Measurements from ENCODE around the gene FCSK. TPM values are rescaled to one million over a fixed set of nuclear protein-coding genes. Genes with fewer than 3 reads are reported as not detected.

The FCSK gene
- total and polyA plus RNA-seq, 2 of the 13 experiments (the other 11 are each of a cell fraction or from before 2014, with no cell fraction given) = 9.1 to 19.2 TPM

DNA sequence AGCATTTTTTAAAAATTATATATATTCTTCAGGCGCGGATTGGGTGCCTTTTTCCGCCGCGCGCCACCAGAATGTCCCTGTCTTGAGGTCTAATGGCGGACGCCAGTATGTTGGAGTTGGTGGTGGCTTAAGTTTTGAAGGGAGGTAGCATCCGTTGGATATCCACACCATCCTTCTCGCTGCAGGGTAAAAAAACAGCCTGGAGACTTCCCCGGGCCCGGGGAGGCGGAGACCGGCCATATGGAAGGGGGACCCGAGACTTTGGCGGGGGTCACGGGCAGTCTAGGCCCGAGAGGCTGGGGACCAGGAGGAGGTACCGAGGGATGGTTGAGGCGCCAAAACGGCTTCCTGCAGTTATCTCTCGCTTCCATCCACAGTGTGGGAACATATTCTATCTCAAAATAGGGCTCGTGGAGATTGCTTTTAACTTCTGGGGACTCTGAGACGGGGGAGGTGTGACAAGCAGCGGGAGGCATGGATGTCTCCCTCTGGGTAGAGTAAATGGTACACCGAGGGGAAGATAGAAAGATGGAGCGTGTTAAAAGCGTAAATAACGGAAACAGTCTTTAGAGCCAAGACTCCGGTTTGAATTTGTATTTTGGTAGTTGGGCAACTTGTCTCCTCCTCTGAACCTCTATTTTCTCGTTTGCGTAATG, 69.5 kb downstream of the FCSK start, which contains the start of gene SF3B3 (continued):
- no peak for TF ChIP-seq ZNF878 (CRISPR knock-in tag; IDR thresholded peaks at IDR 0.05)
- TF ChIP-seq ZNF30 (CRISPR knock-in tag; IDR thresholded peaks at IDR 0.05) = no peak; the same call in 1 of the 2 replicates
- no peak for TF ChIP-seq RARG (CRISPR knock-in tag; IDR thresholded peaks at IDR 0.05; ENCODE audit: low read depth)
- TF ChIP-seq, protein P1, sequence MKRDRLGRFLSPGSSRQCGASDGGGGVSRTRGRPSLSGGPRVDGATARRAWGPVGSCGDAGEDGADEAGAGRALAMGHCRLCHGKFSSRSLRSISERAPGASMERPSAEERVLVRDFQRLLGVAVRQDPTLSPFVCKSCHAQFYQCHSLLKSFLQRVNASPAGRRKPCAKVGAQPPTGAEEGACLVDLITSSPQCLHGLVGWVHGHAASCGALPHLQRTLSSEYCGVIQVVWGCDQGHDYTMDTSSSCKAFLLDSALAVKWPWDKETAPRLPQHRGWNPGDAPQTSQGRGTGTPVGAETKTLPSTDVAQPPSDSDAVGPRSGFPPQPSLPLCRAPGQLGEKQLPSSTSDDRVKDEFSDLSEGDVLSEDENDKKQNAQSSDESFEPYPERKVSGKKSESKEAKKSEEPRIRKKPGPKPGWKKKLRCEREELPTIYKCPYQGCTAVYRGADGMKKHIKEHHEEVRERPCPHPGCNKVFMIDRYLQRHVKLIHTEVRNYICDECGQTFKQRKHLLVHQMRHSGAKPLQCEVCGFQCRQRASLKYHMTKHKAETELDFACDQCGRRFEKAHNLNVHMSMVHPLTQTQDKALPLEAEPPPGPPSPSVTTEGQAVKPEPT (CRISPR knock-in tag; IDR thresholded peaks at IDR 0.05; ENCODE audit: low read depth) = no peak
- no peak for TF ChIP-seq ZNF354B (CRISPR knock-in tag; IDR thresholded peaks at IDR 0.05)
- TF ChIP-seq ZIK1 (CRISPR knock-in tag; IDR thresholded peaks at IDR 0.05; ENCODE audit: borderline replicate concordance, low read depth) = no peak
- peak; percentile 90 for TF ChIP-seq ZFAT (CRISPR knock-in tag; conservative IDR thresholded peaks at IDR 0.05)
- no peak; the same call in 1 of the 2 replicates for TF ChIP-seq ZSCAN20 (CRISPR knock-in tag; IDR thresholded peaks at IDR 0.05; ENCODE audit: borderline replicate concordance)
- no peak for TF ChIP-seq ZNF775 (CRISPR knock-in tag; IDR thresholded peaks at IDR 0.05; ENCODE audit: borderline replicate concordance)
- no peak for TF ChIP-seq ZNF484 (CRISPR knock-in tag; IDR thresholded peaks at IDR 0.05; ENCODE audit: borderline replicate concordance, low read depth)
- TF ChIP-seq ZFP82 (CRISPR knock-in tag; IDR thresholded peaks at IDR 0.05; ENCODE audit: borderline replicate concordance) = peak; percentile 21; the same call in 1 of the 2 replicates
- TF ChIP-seq ZSCAN12 (CRISPR knock-in tag; IDR thresholded peaks at IDR 0.05) = no peak
- TF ChIP-seq, protein P2, sequence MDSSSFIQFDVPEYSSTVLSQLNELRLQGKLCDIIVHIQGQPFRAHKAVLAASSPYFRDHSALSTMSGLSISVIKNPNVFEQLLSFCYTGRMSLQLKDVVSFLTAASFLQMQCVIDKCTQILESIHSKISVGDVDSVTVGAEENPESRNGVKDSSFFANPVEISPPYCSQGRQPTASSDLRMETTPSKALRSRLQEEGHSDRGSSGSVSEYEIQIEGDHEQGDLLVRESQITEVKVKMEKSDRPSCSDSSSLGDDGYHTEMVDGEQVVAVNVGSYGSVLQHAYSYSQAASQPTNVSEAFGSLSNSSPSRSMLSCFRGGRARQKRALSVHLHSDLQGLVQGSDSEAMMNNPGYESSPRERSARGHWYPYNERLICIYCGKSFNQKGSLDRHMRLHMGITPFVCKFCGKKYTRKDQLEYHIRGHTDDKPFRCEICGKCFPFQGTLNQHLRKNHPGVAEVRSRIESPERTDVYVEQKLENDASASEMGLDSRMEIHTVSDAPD (CRISPR knock-in tag; IDR thresholded peaks at IDR 0.05) = no peak; the same call in 1 of the 2 replicates
- no peak; the same call in 1 of the 2 replicates for TF ChIP-seq ZBTB20 (CRISPR knock-in tag; IDR thresholded peaks at IDR 0.05; ENCODE audit: borderline replicate concordance, low read depth)
- TF ChIP-seq SRY (CRISPR knock-in tag; IDR thresholded peaks at IDR 0.05) = peak; percentile 87; the same call in 1 of the 2 replicates
- no peak for TF ChIP-seq PCBP1 (IDR thresholded peaks at IDR 0.05; ENCODE audit: borderline replicate concordance, low read depth, low read length)
- TF ChIP-seq, protein P3, sequence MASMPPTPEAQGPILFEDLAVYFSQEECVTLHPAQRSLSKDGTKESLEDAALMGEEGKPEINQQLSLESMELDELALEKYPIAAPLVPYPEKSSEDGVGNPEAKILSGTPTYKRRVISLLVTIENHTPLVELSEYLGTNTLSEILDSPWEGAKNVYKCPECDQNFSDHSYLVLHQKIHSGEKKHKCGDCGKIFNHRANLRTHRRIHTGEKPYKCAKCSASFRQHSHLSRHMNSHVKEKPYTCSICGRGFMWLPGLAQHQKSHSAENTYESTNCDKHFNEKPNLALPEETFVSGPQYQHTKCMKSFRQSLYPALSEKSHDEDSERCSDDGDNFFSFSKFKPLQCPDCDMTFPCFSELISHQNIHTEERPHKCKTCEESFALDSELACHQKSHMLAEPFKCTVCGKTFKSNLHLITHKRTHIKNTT (CRISPR knock-in tag; IDR thresholded peaks at IDR 0.05) = 0 out of 2 replicates have a peak, but pooled peaks have one; percentile 42
- TF ChIP-seq SYNCRIP (IDR thresholded peaks at IDR 0.05; ENCODE audit: insufficient read depth, low read depth, low read length) = no peak
- no peak; the same call in 1 of the 2 replicates for TF ChIP-seq ZNF20 (CRISPR knock-in tag; IDR thresholded peaks at IDR 0.05)
- no peak for TF ChIP-seq ZFP62 (CRISPR knock-in tag; IDR thresholded peaks at IDR 0.05)
- peak; percentile 44; the same call in 1 of the 2 replicates for TF ChIP-seq ZNF430 (CRISPR knock-in tag; IDR thresholded peaks at IDR 0.05)
- TF ChIP-seq ARID2 (CRISPR knock-in tag; IDR thresholded peaks at IDR 0.05; ENCODE audit: borderline replicate concordance) = no peak
- no peak for TF ChIP-seq MBNL3 (CRISPR knock-in tag; conservative IDR thresholded peaks at IDR 0.05)
- TF ChIP-seq ZNF7 (CRISPR knock-in tag; IDR thresholded peaks at IDR 0.05) = no peak
- TF ChIP-seq, protein P4, sequence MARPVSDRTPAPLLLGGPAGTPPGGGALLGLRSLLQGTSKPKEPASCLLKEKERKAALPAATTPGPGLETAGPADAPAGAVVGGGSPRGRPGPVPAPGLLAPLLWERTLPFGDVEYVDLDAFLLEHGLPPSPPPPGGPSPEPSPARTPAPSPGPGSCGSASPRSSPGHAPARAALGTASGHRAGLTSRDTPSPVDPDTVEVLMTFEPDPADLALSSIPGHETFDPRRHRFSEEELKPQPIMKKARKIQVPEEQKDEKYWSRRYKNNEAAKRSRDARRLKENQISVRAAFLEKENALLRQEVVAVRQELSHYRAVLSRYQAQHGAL (CRISPR knock-in tag; IDR thresholded peaks at IDR 0.05; ENCODE audit: not compliant biosample characterization) = peak; percentile 32

Data from HepG2 (cell line).